Ovary (tissue), 9 donors: ENCODE results near the gene BST2. TPM values are rescaled to one million over a fixed set of nuclear protein-coding genes. Genes with fewer than 3 reads are reported as not detected.
A peak's percentile ranks its signal among the peaks of the same experiment; 100 is the strongest.

ENCODE experiments used
- DNase-seq, 5 donors: peaks; one replicate each; pipeline ENCODE4 v3.0.0-alpha.2; 2019 to 2020
- H3K27ac ChIP-seq, 2 donors: fragments of 200-600 bp; one replicate each; pipeline versions ENCODE4 v1.5.1 to v1.8.0; 2019 to 2022
- H3K27me3 ChIP-seq: fragments of 200-600 bp; one replicate; pipeline ENCODE4 v1.8.0; 2022
- H3K36me3 ChIP-seq: fragments of 200-600 bp; sonication (generic); one replicate; pipeline ENCODE4 v1.5.1; 2019
- H3K4me1 ChIP-seq: one replicate; pipeline ENCODE4 v1.8.1; 2013; ENCODE audit warnings: mild to moderate bottlenecking, moderate library complexity; ENCODE audit not compliant: insufficient read depth
- H3K4me3 ChIP-seq: fragments of 200-600 bp; sonication (generic); one replicate; pipeline ENCODE4 v1.5.1; 2017
- H3K9me3 ChIP-seq, 2 donors: fragments of 200-600 bp in 1 of 2; sonication (generic) in 1 of 2; one replicate each; pipeline versions ENCODE4 v1.5.1 to v1.8.1; 2013 to 2019; ENCODE audit warnings: mild to moderate bottlenecking in 1 of 2, moderate library complexity in 1 of 2
- CTCF ChIP-seq, 3 donors: fragments of 450-650 bp in 2 of 3; fragments of 200-600 bp in 1 of 3; IDR thresholded peaks; one replicate each; pipeline versions ENCODE4 v1.5.1 to v1.8.0; 2016 to 2022; ENCODE audit warnings: antibody characterized with exemption in 3 of 3, mild to moderate bottlenecking in 1 of 3
- EP300 ChIP-seq: sonication (generic); formaldehyde crosslinking; IDR thresholded peaks from one replicate; pipeline ENCODE4 v1.6.1; 2017; ENCODE audit warnings: antibody characterized with exemption
- POLR2A ChIP-seq: fragments of 450-650 bp; IDR thresholded peaks from one replicate; pipeline ENCODE4 v1.6.1; 2017; ENCODE audit warnings: antibody characterized with exemption, mild to moderate bottlenecking, moderate library complexity
- WGBS, 3 donors: extraction: QIAGEN DNeasy Blood & Tissue Kit in 1 of 3; methylation state at CpG; one replicate each; pipeline versions ENCODE4 v1.1.5 to v1.1.7; 2013 to 2017; 5-methylcytosine and 5-hydroxymethylcytosine counted together
- intact Hi-C, 4 donors: fragments of 100-400 bp; cut with DNase I; formaldehyde crosslinking; loops; one replicate each; pipeline versions ENCODE4 v1.11.0 to v1.15.1; 2022 to 2023
- polyA plus RNA-seq, 2 donors: library from polyadenylated mRNA; stranded (reverse); fragments of 200-250 nt in 1 of 2; fragments of 350-450 nt in 1 of 2; fragmentation: Illumina TruSeq in 1 of 2; extraction: RNeasy Lipid Tissue Mini Kit (QIAGEN cat#74804) in 1 of 2; gene quantifications; one replicate each; pipeline ENCODE4 v1.2.3, GENCODE V29; 2013 to 2014
- total RNA-seq, 7 donors: library from RNA; depleted of rRNA in 2 of 7; stranded (reverse); fragments of >200 nt in 2 of 7; fragmentation: NEBNext Ultra II Directional in 3 of 7; extraction: Animal tissue kit (Norgen Biotek cat#: 25700) in 3 of 7; gene quantifications; one replicate each; pipeline versions ENCODE4 v1.1.0 to v1.2.4, GENCODE V29; 2016 to 2023
- donor health status: DM: no; HTN: no; CAD: no; lungs with moderate emphysema.
- donor health status: DM: no; HTN: no; CAD: no.
- donor health status: Bipolar disorder and iron deficiency.
- donor health status: DM: yes; HTN: yes; CAD: no.
- donor health status: DM: no; HTN: no; CAD: no.
- donor health status: DM: yes; HTN: yes; CAD: no.

Gene BST2
- total and polyA plus RNA-seq, 9 donors = 207 to 760 (median 557) TPM

- no peaks in the 10 kb centered on the region for H3K36me3 ChIP-seq
- H3K27ac ChIP-seq = no peak overlapping the region
- DNase-seq = peak; percentile 91 to 95 (median 93)
- intact Hi-C loops = loop anchor here in 3 of 4 donors (2.0 to 10.0 kb wide), 4 partner anchors 44 to 98 kb away; partner anchors contain the start of gene NXNL1 (in 1 of the 3)
- H3K4me3 ChIP-seq = peak overlapping the region; percentile 54
- no peaks in the 10 kb centered on the region for H3K27me3 ChIP-seq
- H3K4me1 ChIP-seq = peaks cover 11% of the 10 kb centered on the region
- TF ChIP-seq CTCF (IDR thresholded peaks at IDR 0.05) = peak; percentile 82 to 94 (median 87)
- TF ChIP-seq EP300 = no peak
- TF ChIP-seq POLR2A = peak; percentile 16
- WGBS, 3 donors = 0 to 1% (median 1%) methylated on average over 43 to 50 of the region's 50 CpGs
- H3K9me3 ChIP-seq = no peaks in the 10 kb centered on the region
Measured at GRCh38 chr19:17390665-17391370, 14.6 kb downstream of the BST2 start.

GRCh38 chr19:17389957-17390664, 15.3 kb downstream of the BST2 start:
- TF ChIP-seq EP300 (no peak), CTCF (IDR thresholded peaks at IDR 0.05) (peak in 2 of 3 donors; percentile 12 to 22), POLR2A (no peak)
- peak in 2 of 5 donors; percentile 53 to 63 for DNase-seq
- peak overlapping the region; percentile 54 for H3K4me3 ChIP-seq
- peaks cover 11% of the 10 kb centered on the region for H3K4me1 ChIP-seq
- WGBS, 3 donors = 6 to 15% (median 9%) methylated on average over 15 to 37 of the region's 37 CpGs
- no peaks in the 10 kb centered on the region for H3K27me3 ChIP-seq
- H3K36me3 ChIP-seq = no peaks in the 10 kb centered on the region
- H3K27ac ChIP-seq = no peak overlapping the region
- intact Hi-C loops = loop anchor here (2.0 to 10.0 kb wide), 5 partner anchors 43 to 97 kb away; partner anchors contain the start of gene NXNL1 (in 1 of the 4)
- no peaks in the 10 kb centered on the region for H3K9me3 ChIP-seq

- peaks cover 11% of the 10 kb centered on the region for H3K4me1 ChIP-seq
- TF ChIP-seq EP300 (no peak), POLR2A (no peak), CTCF (IDR thresholded peaks at IDR 0.05) (no peak)
- 74 to 82% (median 76%) methylated on average over 1 of the region's 1 CpG for WGBS, 3 donors
- no peaks in the 10 kb centered on the region for H3K9me3 ChIP-seq
- DNase-seq = no peak
- intact Hi-C loops = loop anchor here in 2 of 4 donors (5.0 kb wide), 1 partner anchor 42 kb away; no protein-coding TSS in a partner anchor
- no peak overlapping the region for H3K27ac ChIP-seq
- H3K4me3 ChIP-seq = no peak overlapping the region
- no peaks in the 10 kb centered on the region for H3K27me3 ChIP-seq
- no peaks in the 10 kb centered on the region for H3K36me3 ChIP-seq
Measured at GRCh38 chr19:17389288-17389687, 16.1 kb downstream of the BST2 start.

- intact Hi-C loops = loop anchor here (2.0 to 5.0 kb wide), 3 partner anchors 35 to 39 kb away; no protein-coding TSS in a partner anchor
- Histone ChIP-seq H3K36me3 (no peaks in the 10 kb centered on the region), H3K27me3 (no peaks in the 10 kb centered on the region), H3K4me1 (peaks cover 3% of the 10 kb centered on the region), H3K4me3 (no peak overlapping the region), H3K9me3 (no peaks in the 10 kb centered on the region), H3K27ac (no peak overlapping the region)
- DNase-seq = peak in 4 of 5 donors; percentile 61 to 74 (median 64)
- TF ChIP-seq POLR2A (no peak), CTCF (IDR thresholded peaks at IDR 0.05) (peak; percentile 44 to 81 (median 67)), EP300 (no peak)
- 33 to 38% (median 36%) methylated on average over 20 of the region's 20 CpGs for WGBS, 3 donors
Measured at GRCh38 chr19:17385878-17386611, 19.4 kb downstream of the BST2 start.
